PC-9 (cell line): ENCODE data around the gene STAT5B. TPM values are rescaled to one million over a fixed set of nuclear protein-coding genes. Genes with fewer than 3 reads are reported as not detected.

Source experiments
- BruUV-seq: library from RNA; stranded (reverse); fragments of 400-500 nt; replicated peaks from 2 replicates; lab custom pipeline; 2021; lab: Mats Ljungman, UMichigan
- CTCF ChIA-PET: fragments of 300-600 bp; sonication (Branson Sonifier 250); formaldehyde crosslinking; loops from one replicate; lab custom pipeline; 2022; ENCODE audit warnings: antibody characterized with exemption; lab: Charles Lee
- POLR2A ChIA-PET: fragments of 300-600 bp; sonication (Branson Sonifier 250); formaldehyde crosslinking; loops from one replicate; lab custom pipeline; 2022; ENCODE audit warnings: antibody characterized with exemption; ENCODE audit not compliant: unreplicated experiment; lab: Charles Lee
- DNase-seq, 2 experiments: peaks; one replicate each; pipeline versions ENCODE4 v3.0.0 to v3.0.0-alpha.2; 2015 to 2022; ENCODE audit warnings: mixed read lengths in 1 of 2
- H2AFZ ChIP-seq: fragments of 200-600 bp; sonication (generic); 2 replicates; pipeline ENCODE4 v1.8.1; 2017; ENCODE audit warnings: antibody characterized with exemption
- H3F3A ChIP-seq: fragments of 200-600 bp; sonication (generic); 2 replicates; pipeline ENCODE4 v1.8.1; 2017; ENCODE audit warnings: antibody characterized with exemption, mild to moderate bottlenecking, low read depth; ENCODE audit not compliant: insufficient read depth
- H3K27ac ChIP-seq: fragments of 200-600 bp; sonication (generic); 2 replicates; pipeline ENCODE4 v1.6.1; 2016; ENCODE audit warnings: mixed run types
- H3K27me3 ChIP-seq: fragments of 200-600 bp; sonication (generic); 2 replicates; pipeline ENCODE4 v1.6.1; 2016; ENCODE audit warnings: low read depth, mixed run types; ENCODE audit not compliant: insufficient read depth
- H3K36me3 ChIP-seq: fragments of 200-600 bp; sonication (generic); 2 replicates; pipeline ENCODE4 v1.6.1; 2016; ENCODE audit warnings: low read depth, mixed run types
- H3K4me1 ChIP-seq: fragments of 200-600 bp; sonication (generic); replicated peaks from 2 replicates; pipeline ENCODE4 v1.6.1; 2016; ENCODE audit warnings: mixed run types; ENCODE audit not compliant: insufficient read depth
- H3K4me2 ChIP-seq: fragments of 200-600 bp; sonication (generic); 2 replicates; pipeline ENCODE4 v1.6.1; 2017; ENCODE audit warnings: mixed run types
- H3K4me3 ChIP-seq: fragments of 200-600 bp; sonication (generic); 2 replicates; pipeline ENCODE4 v1.6.1; 2016; ENCODE audit warnings: mixed run types
- H3K79me2 ChIP-seq: fragments of 200-600 bp; sonication (generic); 2 replicates; pipeline ENCODE4 v1.6.1; 2017; ENCODE audit warnings: low read depth, mixed run types
- H3K9me2 ChIP-seq: fragments of 200-600 bp; sonication (generic); 2 replicates; pipeline ENCODE4 v1.8.1; 2017; ENCODE audit warnings: mild to moderate bottlenecking; ENCODE audit not compliant: insufficient read depth
- H3K9me3 ChIP-seq: fragments of 200-600 bp; sonication (generic); 2 replicates; pipeline ENCODE4 v1.8.1; 2016; ENCODE audit warnings: low read depth; ENCODE audit not compliant: insufficient read depth
- H4K20me1 ChIP-seq: fragments of 200-600 bp; sonication (generic); 2 replicates; pipeline ENCODE4 v1.8.1; 2017; ENCODE audit not compliant: insufficient read depth
- CTCF ChIP-seq: fragments of 200-600 bp; sonication (generic); conservative IDR thresholded peaks from 2 replicates; pipeline ENCODE4 v1.6.1; 2017; ENCODE audit warnings: mixed run types, antibody characterized with exemption, mild to moderate bottlenecking, moderate library complexity
- EZH2 ChIP-seq: fragments of 200-600 bp; sonication (generic); IDR thresholded peaks from 2 replicates; pipeline ENCODE4 v1.8.0; 2017; ENCODE audit warnings: antibody characterized with exemption, low read depth
- intact Hi-C: fragments of 100-400 bp; cut with micrococcal nuclease; formaldehyde crosslinking; loops from one replicate; pipeline ENCODE4 v1.10.0; 2022; ENCODE audit not compliant: unreplicated experiment
- total RNA-seq: library from RNA; stranded (reverse); gene quantifications from 2 replicates; pipeline ENCODE4 v1.2.3, GENCODE V29; 2021

STAT5B gene
- total RNA-seq, 1 experiment from 2014 or later, result 19.5 TPM

DNA sequence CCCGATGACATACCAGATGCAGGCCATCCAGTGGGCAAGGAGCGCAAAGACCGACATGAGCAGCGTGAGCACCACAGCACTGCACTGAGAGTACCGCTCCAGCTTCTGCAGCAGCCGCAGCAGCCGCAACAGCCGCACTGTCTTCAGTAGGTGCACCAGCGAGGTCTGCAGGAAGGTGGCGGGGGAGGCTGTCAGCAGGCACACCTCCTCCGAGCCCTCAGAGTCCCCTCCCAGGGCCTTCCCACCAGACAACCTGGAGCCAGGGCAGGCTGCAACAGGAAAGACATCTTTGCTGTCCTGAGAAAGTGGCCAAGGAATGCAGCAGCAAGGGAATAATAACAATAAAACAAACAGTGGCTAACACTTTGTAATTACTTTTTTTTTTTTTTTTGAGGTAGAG lies 104.4 kb downstream of the STAT5B start:
- POLR2A ChIA-PET, result no interaction called here
- no peaks in the 10 kb centered on the region for H3K79me2 ChIP-seq
- no peak overlapping the region for H2AFZ ChIP-seq
- peaks cover 54% of the 10 kb centered on the region for H3K27me3 ChIP-seq
- no peaks in the 10 kb centered on the region for H3K4me1 ChIP-seq
- intact Hi-C loops, result no loop called here
- no peaks in the 10 kb centered on the region for H3F3A ChIP-seq
- no peak for DNase-seq
- BruUV-seq, result no TSS peak
- H3K4me3 ChIP-seq, result no peak overlapping the region
- TF ChIP-seq CTCF (no peak), EZH2 (no peak)
- no peaks in the 10 kb centered on the region for H4K20me1 ChIP-seq
- H3K9me3 ChIP-seq, result no peaks in the 10 kb centered on the region
- no peak overlapping the region for H3K4me2 ChIP-seq
- no peaks in the 10 kb centered on the region for H3K36me3 ChIP-seq
- H3K27ac ChIP-seq, result no peak overlapping the region
- H3K9me2 ChIP-seq, result no peaks in the 10 kb centered on the region
- CTCF ChIA-PET, result interaction anchor here (0.7 kb wide), 1 partner anchor 12 kb away, joined by 11 read pairs; no protein-coding TSS in a partner anchor

- ChIA-PET POLR2A (interaction anchor here (0.6 kb wide), 1 partner anchor 150 kb away, joined by 9 read pairs; no protein-coding TSS in a partner anchor), CTCF (no interaction called here)
- Histone ChIP-seq H3K9me2 (no peaks in the 10 kb centered on the region), H3K79me2 (no peaks in the 10 kb centered on the region), H4K20me1 (no peaks in the 10 kb centered on the region), H3K9me3 (no peaks in the 10 kb centered on the region), H3K36me3 (no peaks in the 10 kb centered on the region), H3K27ac (no peak overlapping the region), H2AFZ (no peak overlapping the region), H3K4me1 (no peaks in the 10 kb centered on the region), H3K27me3 (peaks cover 37% of the 10 kb centered on the region), H3F3A (no peaks in the 10 kb centered on the region), H3K4me3 (no peak overlapping the region), H3K4me2 (no peak overlapping the region)
- DNase-seq, result no peak
- no TSS peak for BruUV-seq
- TF ChIP-seq CTCF (no peak), EZH2 (no peak)
- intact Hi-C loops, result no loop called here
Measured at GRCh38 chr17:42169351-42169750, 106.8 kb downstream of the STAT5B start.

DNA sequence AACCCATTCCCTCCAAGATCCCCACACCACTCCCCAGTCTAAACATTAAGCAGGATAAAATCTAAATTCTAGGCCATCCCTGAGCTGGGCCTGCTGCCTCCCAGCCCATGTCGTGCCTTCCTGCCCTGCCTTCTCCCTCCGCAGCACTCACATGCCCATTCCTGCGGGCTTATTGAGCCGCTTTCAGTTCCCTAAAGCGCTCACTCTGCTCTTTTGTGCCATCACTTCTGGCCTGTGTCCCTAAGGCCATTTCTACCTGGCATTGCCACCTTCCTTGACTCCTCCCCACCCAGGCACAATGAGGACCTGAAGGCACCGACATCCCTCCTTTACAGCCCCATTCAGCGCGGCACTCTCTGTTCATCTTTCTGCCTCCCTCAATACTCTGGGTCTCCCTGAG lies 108.4 kb downstream of the STAT5B start:
- DNase-seq, result no peak
- Histone ChIP-seq H3K79me2 (no peaks in the 10 kb centered on the region), H3K36me3 (no peaks in the 10 kb centered on the region), H3K27me3 (peaks cover 23% of the 10 kb centered on the region), H3K27ac (no peak overlapping the region), H3F3A (no peaks in the 10 kb centered on the region), H3K9me2 (no peaks in the 10 kb centered on the region), H3K4me1 (no peaks in the 10 kb centered on the region), H4K20me1 (no peaks in the 10 kb centered on the region), H2AFZ (no peak overlapping the region), H3K9me3 (no peaks in the 10 kb centered on the region), H3K4me3 (no peak overlapping the region), H3K4me2 (no peak overlapping the region)
- TF ChIP-seq CTCF (no peak), EZH2 (no peak)
- BruUV-seq, result no TSS peak
- ChIA-PET POLR2A (no interaction called here), CTCF (interaction anchor here (0.5 kb wide), 1 partner anchor 426 kb away, joined by 10 read pairs; no protein-coding TSS in a partner anchor)
- intact Hi-C loops, result no loop called here
